ENCODE measurements around the gene EEF1AKMT3. TPM values are rescaled to one million over a fixed set of nuclear protein-coding genes. Genes with fewer than 3 reads are reported as not detected.
"Not testable (repeated sequence)": the region's sequence is repeated elsewhere in the genome, so short reads cannot be mapped to it uniquely, and the experiment has no call there.

Gene EEF1AKMT3
- total RNA-seq, 2 donors from 2014 or later: 3.4 to 4.8 TPM

DNA sequence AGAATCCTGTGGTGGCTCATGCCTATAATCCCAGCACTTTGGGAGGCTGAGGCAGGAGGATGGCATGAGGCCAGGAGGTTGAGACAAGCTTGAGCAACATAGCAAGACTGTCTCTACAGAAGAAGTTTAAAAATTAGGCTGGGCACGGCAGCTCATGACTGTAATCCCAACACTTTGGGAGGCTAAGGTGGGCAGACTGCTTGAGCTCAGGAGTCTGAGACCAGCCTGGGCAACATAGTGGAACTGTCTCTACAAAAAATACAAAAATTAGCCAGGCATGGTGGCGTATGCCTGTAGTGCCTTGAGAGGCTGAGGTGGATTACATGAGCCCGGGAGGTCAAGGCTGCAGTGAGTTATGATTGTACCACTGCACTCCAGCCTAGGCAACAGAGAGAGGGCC is 4.5 kb upstream of the EEF1AKMT3 start:
- TF ChIP-seq, protein P1, sequence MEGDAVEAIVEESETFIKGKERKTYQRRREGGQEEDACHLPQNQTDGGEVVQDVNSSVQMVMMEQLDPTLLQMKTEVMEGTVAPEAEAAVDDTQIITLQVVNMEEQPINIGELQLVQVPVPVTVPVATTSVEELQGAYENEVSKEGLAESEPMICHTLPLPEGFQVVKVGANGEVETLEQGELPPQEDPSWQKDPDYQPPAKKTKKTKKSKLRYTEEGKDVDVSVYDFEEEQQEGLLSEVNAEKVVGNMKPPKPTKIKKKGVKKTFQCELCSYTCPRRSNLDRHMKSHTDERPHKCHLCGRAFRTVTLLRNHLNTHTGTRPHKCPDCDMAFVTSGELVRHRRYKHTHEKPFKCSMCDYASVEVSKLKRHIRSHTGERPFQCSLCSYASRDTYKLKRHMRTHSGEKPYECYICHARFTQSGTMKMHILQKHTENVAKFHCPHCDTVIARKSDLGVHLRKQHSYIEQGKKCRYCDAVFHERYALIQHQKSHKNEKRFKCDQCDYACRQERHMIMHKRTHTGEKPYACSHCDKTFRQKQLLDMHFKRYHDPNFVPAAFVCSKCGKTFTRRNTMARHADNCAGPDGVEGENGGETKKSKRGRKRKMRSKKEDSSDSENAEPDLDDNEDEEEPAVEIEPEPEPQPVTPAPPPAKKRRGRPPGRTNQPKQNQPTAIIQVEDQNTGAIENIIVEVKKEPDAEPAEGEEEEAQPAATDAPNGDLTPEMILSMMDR (IDR thresholded peaks at IDR 0.05): no peak
- Histone ChIP-seq H3K27me3 (peaks cover 25% of the 10 kb centered on the region), H3K27ac (no peak overlapping the region), H3K4me1 (peaks cover 12% of the 10 kb centered on the region), H3K9me3 (no peaks in the 10 kb centered on the region), H3K9ac (ENCODE audit: low read depth in 2 of 2, low read length in 2 of 2) (no peak overlapping the region), H3K36me3 (no peaks in the 10 kb centered on the region), H3K4me3 (no peak overlapping the region)
- intact Hi-C loops (cut with DNase I): no loop called here
- no peak for DNase-seq

DNA sequence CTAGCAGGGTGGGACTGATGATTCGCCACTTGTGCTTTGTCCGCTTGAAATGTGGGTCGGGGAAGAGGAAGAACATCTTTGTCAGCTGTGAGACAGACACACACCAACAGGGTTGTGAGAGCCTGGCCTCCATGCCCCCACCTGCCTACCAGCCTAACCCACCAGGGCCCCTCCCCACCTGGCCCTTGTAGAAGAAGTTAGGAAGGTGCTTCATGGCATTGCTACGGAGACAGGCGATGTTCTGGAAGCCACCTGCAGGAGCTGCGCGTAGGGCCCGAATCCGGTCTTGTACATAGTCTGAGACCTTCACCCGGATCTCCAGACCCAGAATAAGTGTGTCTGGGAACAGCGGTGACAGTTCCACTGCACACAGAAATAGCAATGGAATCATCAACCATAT is 2.8 kb upstream of the EEF1AKMT3 start:
- no peaks in the 10 kb centered on the region for H3K9me3 ChIP-seq
- no peak overlapping the region for H3K9ac ChIP-seq (ENCODE audit: low read depth in 2 of 2, low read length in 2 of 2)
- intact Hi-C loops (cut with DNase I): no loop called here
- H3K36me3 ChIP-seq: no peaks in the 10 kb centered on the region
- H3K4me3 ChIP-seq: no peak overlapping the region
- TF ChIP-seq, protein P1 (IDR thresholded peaks at IDR 0.05): no peak
- H3K27me3 ChIP-seq: peaks cover 25% of the 10 kb centered on the region
- H3K27ac ChIP-seq: no peak overlapping the region
- no peak for DNase-seq
- H3K4me1 ChIP-seq: peaks cover 12% of the 10 kb centered on the region

DNA sequence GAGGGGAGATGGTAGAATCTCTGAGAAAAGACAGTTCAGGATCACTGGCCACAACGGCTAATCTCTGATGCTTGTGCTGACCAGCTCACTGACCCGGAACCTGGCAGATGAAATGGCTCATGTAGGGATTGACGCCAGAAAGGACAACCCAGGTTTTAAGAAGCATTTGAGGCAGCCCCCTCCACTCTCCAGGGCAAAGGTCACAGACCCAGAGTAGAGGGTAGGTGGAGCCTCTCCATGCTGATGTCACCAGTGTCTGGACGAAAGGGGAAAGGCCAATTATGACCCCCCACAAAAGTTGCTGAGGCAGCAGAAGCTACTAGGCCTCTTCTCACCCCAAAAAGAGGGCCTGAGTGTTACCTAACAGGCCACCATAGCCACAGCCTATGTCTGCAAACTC is 1.7 kb upstream of the EEF1AKMT3 start:
- intact Hi-C loops (cut with DNase I): no loop called here

DNA sequence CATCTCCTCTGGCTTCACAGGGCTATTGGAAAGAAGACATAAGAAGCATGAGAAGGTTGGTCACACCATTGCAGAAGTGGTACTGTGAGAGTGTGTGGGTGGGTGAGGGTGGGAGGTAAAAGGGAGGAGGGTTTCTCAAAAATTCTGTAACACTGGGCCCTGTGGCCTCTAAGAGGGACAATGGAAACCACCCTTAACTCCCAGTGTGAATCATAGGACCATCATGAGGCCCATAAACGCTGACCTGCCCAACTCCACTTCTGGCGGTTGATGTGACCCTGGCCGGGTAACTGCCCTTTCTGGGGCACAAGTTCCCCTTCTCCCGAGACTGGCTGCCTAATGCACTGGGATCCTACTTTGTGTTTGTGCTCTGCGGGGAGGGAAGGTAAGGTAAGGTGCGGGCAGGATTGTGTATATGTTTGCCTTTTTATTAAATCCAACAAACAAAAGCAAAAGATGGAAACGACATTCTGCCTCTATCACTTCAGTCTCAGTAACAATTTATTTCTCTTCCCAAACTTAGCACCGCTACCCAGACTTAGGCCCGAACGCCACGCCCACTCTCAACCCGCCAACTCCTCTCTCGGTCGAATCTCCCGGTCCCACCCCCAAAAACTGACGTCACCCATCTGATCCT is 1.1 kb upstream of the EEF1AKMT3 start:
- peak overlapping the region; percentile 41 to 94 for H3K9ac ChIP-seq (ENCODE audit: low read depth in 2 of 2, low read length in 2 of 2)
- DNase-seq: peak; percentile 91
- H3K4me3 ChIP-seq: peak overlapping the region; percentile 80
- intact Hi-C loops (cut with DNase I): no loop called here
- H3K9me3 ChIP-seq: no peaks in the 10 kb centered on the region
- H3K27me3 ChIP-seq: peaks cover 7% of the 10 kb centered on the region
- H3K36me3 ChIP-seq: no peaks in the 10 kb centered on the region
- peak overlapping the region; percentile 95 for H3K27ac ChIP-seq
- TF ChIP-seq, protein P1 (IDR thresholded peaks at IDR 0.05): no peak
- H3K4me1 ChIP-seq: peaks cover 4% of the 10 kb centered on the region

More for the DNA sequence above, 1.7 kb upstream of the EEF1AKMT3 start:
- no peaks in the 10 kb centered on the region for H3K9me3 ChIP-seq
- DNase-seq: no peak
- no peak overlapping the region for H3K9ac ChIP-seq (ENCODE audit: low read depth in 2 of 2, low read length in 2 of 2)
- no peak overlapping the region for H3K4me3 ChIP-seq
- H3K4me1 ChIP-seq: peaks cover 8% of the 10 kb centered on the region
- no peak overlapping the region for H3K27ac ChIP-seq
- TF ChIP-seq, protein P1 (IDR thresholded peaks at IDR 0.05): no peak
- H3K36me3 ChIP-seq: no peaks in the 10 kb centered on the region
- H3K27me3 ChIP-seq: peaks cover 13% of the 10 kb centered on the region

DNA sequence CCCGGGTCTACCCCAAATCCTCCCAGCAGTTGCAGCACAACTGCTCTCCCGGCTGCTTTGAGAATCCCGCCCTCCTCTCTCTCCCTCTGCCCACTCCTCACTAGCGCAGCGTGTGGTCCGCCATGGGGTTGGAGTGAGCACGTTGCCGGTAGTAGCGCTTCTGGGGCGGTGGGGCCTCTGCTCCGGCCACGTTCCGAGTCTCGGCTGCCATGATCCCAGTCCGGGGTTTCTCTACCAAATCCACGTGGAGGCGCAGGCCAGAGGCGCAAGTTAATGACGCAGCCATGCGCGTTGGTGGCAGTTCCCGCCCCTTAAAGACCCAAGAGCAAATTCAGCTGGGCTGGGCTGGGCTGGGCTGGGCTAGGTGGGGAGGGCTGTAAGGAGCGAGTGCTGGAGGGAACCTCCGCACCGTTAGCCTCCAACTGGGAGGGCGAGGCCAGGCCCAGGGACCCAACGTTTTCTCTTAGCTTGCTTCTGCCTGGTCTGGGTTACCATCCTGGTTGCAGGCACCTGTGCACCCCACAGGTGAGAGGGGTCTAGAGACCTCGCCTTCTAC is 463 bp upstream of the EEF1AKMT3 start, which contains the start of gene METTL1:
Gene METTL1 (minus strand): TSS at position 233 of the 556 bp plus-strand sequence. CDS start 22 bp downstream, at position 211.
- peak within 1 kb of the TSS; percentile 95 for H3K27ac ChIP-seq
- DNase-seq: peak; percentile 97
- peak within 1 kb of the TSS; percentile 85 to 94 for H3K9ac ChIP-seq (ENCODE audit: low read depth in 2 of 2, low read length in 2 of 2)
- no peaks in the 10 kb centered on the region for H3K36me3 ChIP-seq
- H3K9me3 ChIP-seq: no peaks in the 10 kb centered on the region
- TF ChIP-seq, protein P1 (IDR thresholded peaks at IDR 0.05): no peak
- H3K27me3 ChIP-seq: peaks cover 1% of the 10 kb centered on the region
- H3K4me1 ChIP-seq: peaks cover 4% of the 10 kb centered on the region
- intact Hi-C loops (cut with DNase I): no loop called here
- peak within 1 kb of the TSS; percentile 80 for H3K4me3 ChIP-seq

DNA sequence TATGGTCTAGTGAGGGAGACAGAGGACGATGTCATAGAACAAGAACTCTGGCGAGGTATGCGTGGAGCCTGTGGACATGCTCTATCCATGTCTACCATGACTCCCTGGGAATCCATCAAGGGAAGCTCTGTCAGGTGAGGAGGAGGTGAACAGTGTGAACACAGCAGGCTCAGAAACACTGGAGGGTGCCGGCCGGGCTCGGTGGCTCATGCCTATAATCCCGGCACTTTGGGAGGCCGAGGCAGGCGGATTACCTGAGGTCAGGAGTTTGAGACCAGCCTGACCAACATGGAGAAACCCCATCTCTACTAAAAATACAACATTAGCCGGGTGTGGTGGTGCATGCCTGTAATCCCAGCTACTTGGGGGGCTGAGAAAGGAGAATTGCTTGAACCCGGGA is 2.2 kb downstream of the EEF1AKMT3 start:
- DNase-seq; H3K4me3 ChIP-seq; H3K36me3 ChIP-seq; H3K9ac ChIP-seq (ENCODE audit: low read depth in 2 of 2, low read length in 2 of 2); intact Hi-C loops (cut with DNase I); H3K4me1 ChIP-seq; H3K27ac ChIP-seq; H3K27me3 ChIP-seq; H3K9me3 ChIP-seq: not testable (repeated sequence)

Measured in colonic mucosa (tissue), 4 donors.